HCT116 (cell line): ENCODE measurements around the gene SIK3. TPM values are rescaled to one million over a fixed set of nuclear protein-coding genes. Genes with fewer than 3 reads are reported as not detected.

Experiments used
- ATAC-seq: fragments of 200-7000 bp; cut with Tn5 transposase; 2 replicates; pipeline ENCODE4 v1.9.1; 2020; ENCODE audit warnings: mild to moderate bottlenecking, moderate library complexity
- BruUV-seq: library from RNA; stranded (reverse); fragments of 400-500 nt; replicated peaks from 2 replicates; lab custom pipeline; 2021; lab: Mats Ljungman, UMichigan
- CTCF ChIA-PET: fragments of 300-600 bp; sonication (Branson Sonifier 250); formaldehyde crosslinking; loops from one replicate; lab custom pipeline; 2021; ENCODE audit warnings: antibody characterized with exemption; lab: Charles Lee
- POLR2A ChIA-PET: fragments of 300-600, 350-600 bp; sonication (Branson Sonifier 250); formaldehyde crosslinking; loops from one replicate; lab custom pipeline; 2021; ENCODE audit warnings: antibody characterized with exemption; lab: Charles Lee
- RAD21 ChIA-PET, 2 experiments: fragments of 300-600 bp; sonication (Branson Sonifier 250); formaldehyde crosslinking; loops; one replicate each; lab custom pipeline; 2023; ENCODE audit warnings: low total read pairs in 2 of 2; ENCODE audit not compliant: uncharacterized antibody in 2 of 2, unreplicated experiment in 2 of 2, low non-redundant PET in 1 of 2; lab: Charles Lee
- DNase-seq: peaks from one replicate; pipeline ENCODE4 v3.0.0-alpha.2; 2010; ENCODE audit warnings: low read depth, low spot score
- H2AFZ ChIP-seq: fragments of 200-600 bp; shearing (Covaris generic), sonication (generic); 2 replicates; pipeline ENCODE4 v1.6.1; 2017; ENCODE audit warnings: low read depth, mixed run types, mixed read lengths, antibody characterized with exemption, low read length; ENCODE audit not compliant: poor library complexity, severe bottlenecking
- H3K27ac ChIP-seq: 2 replicates; pipeline ENCODE4 v1.5.1; 2012; ENCODE audit warnings: low read depth, low read length
- H3K27me3 ChIP-seq: fragments of 200-600 bp; sonication (generic); 2 replicates; pipeline ENCODE4 v1.6.1; 2016; ENCODE audit warnings: mixed run types, low read length, mixed read lengths; ENCODE audit not compliant: insufficient read depth
- H3K36me3 ChIP-seq, 2 experiments: fragments of 200-500 bp in 1 of 2; fragments of 200-600 bp in 1 of 2; sonication (Bioruptor generic) in 1 of 2; sonication (generic) in 1 of 2; 2 replicates each; pipeline versions ENCODE4 v1.5.1 to v1.6.1; 2014 to 2016; ENCODE audit warnings: low read length in 2 of 2, inconsistent platforms in 1 of 2, mixed read lengths in 1 of 2, mixed run types in 1 of 2; ENCODE audit not compliant: insufficient read depth in 2 of 2, control insufficient read depth in 1 of 2
- H3K4me1 ChIP-seq, 2 experiments: fragments of 200-600 bp in 1 of 2; sonication (generic) in 1 of 2; 2 replicates each; pipeline versions ENCODE4 v1.5.1 to v1.6.1; 2012 to 2017; ENCODE audit warnings: low read length in 2 of 2, inconsistent platforms in 1 of 2, mild to moderate bottlenecking in 1 of 2, mixed read lengths in 1 of 2, mixed run types in 1 of 2, moderate library complexity in 1 of 2; ENCODE audit not compliant: insufficient read depth in 2 of 2, control insufficient read depth in 1 of 2
- H3K4me2 ChIP-seq: fragments of 200-600 bp; sonication (generic); 2 replicates; pipeline ENCODE4 v1.6.1; 2017; ENCODE audit warnings: mixed run types, low read length, mixed read lengths
- H3K4me3 ChIP-seq, 2 experiments: fragments of 200-600 bp in 1 of 2; sonication (generic) in 1 of 2; replicated peaks in 1 of 2; 2 replicates each; pipeline ENCODE4 v1.5.1; 2011 to 2016; ENCODE audit warnings: low read length in 2 of 2, control low read depth in 1 of 2, low read depth in 1 of 2, mild to moderate bottlenecking in 1 of 2, mixed read lengths in 1 of 2, mixed run types in 1 of 2
- H3K79me2 ChIP-seq: fragments of 200-600 bp; sonication (generic); 2 replicates; pipeline ENCODE4 v1.6.1; 2017; ENCODE audit warnings: mild to moderate bottlenecking, mixed run types, low read length, moderate library complexity, mixed read lengths; ENCODE audit not compliant: insufficient read depth
- H3K9ac ChIP-seq: fragments of 200-600 bp; sonication (generic); 2 replicates; pipeline ENCODE4 v1.6.1; 2016; ENCODE audit warnings: low read length, mixed read lengths
- H3K9me2 ChIP-seq: fragments of 200-600 bp; sonication (generic), shearing (Covaris generic); 2 replicates; pipeline ENCODE4 v1.6.1; 2017; ENCODE audit warnings: mixed run types, mild to moderate bottlenecking, moderate library complexity; ENCODE audit not compliant: insufficient read depth
- H3K9me3 ChIP-seq, 2 experiments: fragments of 200-500 bp in 1 of 2; fragments of 200-600 bp in 1 of 2; sonication (Bioruptor generic) in 1 of 2; sonication (generic) in 1 of 2; 2 replicates each; pipeline ENCODE4 v1.6.1; 2014 to 2017; ENCODE audit warnings: low read length in 2 of 2, mixed read lengths in 2 of 2, inconsistent platforms in 1 of 2, low read depth in 1 of 2, mild to moderate bottlenecking in 1 of 2, mixed run types in 1 of 2, moderate library complexity in 1 of 2; ENCODE audit not compliant: control insufficient read depth in 1 of 2, insufficient read depth in 1 of 2
- H4K20me1 ChIP-seq: fragments of 200-600 bp; sonication (generic), shearing (Covaris generic); 2 replicates; pipeline ENCODE4 v1.6.1; 2017; ENCODE audit warnings: mixed run types, mild to moderate bottlenecking, moderate library complexity; ENCODE audit not compliant: insufficient read depth
- CBX3 ChIP-seq: IDR thresholded peaks from 2 replicates; pipeline ENCODE4 v1.6.1; 2012; ENCODE audit warnings: low read depth
- CEBPB ChIP-seq: IDR thresholded peaks from 2 replicates; pipeline ENCODE4 v1.6.1; 2012; ENCODE audit warnings: low read depth
- EGR1 ChIP-seq: IDR thresholded peaks from 2 replicates; pipeline ENCODE4 v1.6.1; 2012; ENCODE audit warnings: low read depth
- EZH2phosphoT487 ChIP-seq: fragments of 200-600 bp; IDR thresholded peaks from 2 replicates; pipeline ENCODE4 v1.6.1; 2018; ENCODE audit warnings: antibody characterized with exemption, borderline replicate concordance
- JUND ChIP-seq: IDR thresholded peaks from 2 replicates; pipeline ENCODE4 v1.6.1; 2012
- POLR2A ChIP-seq: IDR thresholded peaks from 2 replicates; pipeline ENCODE4 v1.7.0; 2011; ENCODE audit warnings: borderline replicate concordance; ENCODE audit not compliant: insufficient read depth, insufficient read length; ENCODE audit errors: extremely low read depth
- POLR2AphosphoS5 ChIP-seq: IDR thresholded peaks from 2 replicates; pipeline ENCODE4 v1.6.1; 2011; ENCODE audit warnings: mild to moderate bottlenecking, low read depth, low read length, moderate library complexity
- RAD21 ChIP-seq: IDR thresholded peaks from 2 replicates; pipeline ENCODE4 v1.6.1; 2012; ENCODE audit warnings: low read depth, mild to moderate bottlenecking
- YY1 ChIP-seq: IDR thresholded peaks from 2 replicates; pipeline ENCODE4 v1.6.1; 2011; ENCODE audit warnings: low read length, low read depth, moderate library complexity, mild to moderate bottlenecking; ENCODE audit not compliant: insufficient replicate concordance; ENCODE audit errors: extremely low read depth
- ZFX ChIP-seq: fragments of 450-650 bp; IDR thresholded peaks from 2 replicates; pipeline ENCODE4 v1.6.1; 2017
- ZNF274 ChIP-seq: fragments of 200-500 bp; sonication (Bioruptor generic); IDR thresholded peaks from 2 replicates; pipeline ENCODE4 v1.6.1; 2014; ENCODE audit warnings: mild to moderate bottlenecking, low read depth, low read length, inconsistent platforms
- intact Hi-C: fragments of 100-400 bp; cut with micrococcal nuclease; formaldehyde crosslinking; loops from 2 replicates; pipeline ENCODE4 v1.10.0; 2022
- total RNA-seq: library from RNA; stranded (reverse); gene quantifications from one replicate; pipeline ENCODE4 v1.2.1, GENCODE V29; 2021; ENCODE audit not compliant: unreplicated experiment

SIK3 gene
- total RNA-seq, 1 experiment from 2014 or later, result 21.0 TPM

DNA sequence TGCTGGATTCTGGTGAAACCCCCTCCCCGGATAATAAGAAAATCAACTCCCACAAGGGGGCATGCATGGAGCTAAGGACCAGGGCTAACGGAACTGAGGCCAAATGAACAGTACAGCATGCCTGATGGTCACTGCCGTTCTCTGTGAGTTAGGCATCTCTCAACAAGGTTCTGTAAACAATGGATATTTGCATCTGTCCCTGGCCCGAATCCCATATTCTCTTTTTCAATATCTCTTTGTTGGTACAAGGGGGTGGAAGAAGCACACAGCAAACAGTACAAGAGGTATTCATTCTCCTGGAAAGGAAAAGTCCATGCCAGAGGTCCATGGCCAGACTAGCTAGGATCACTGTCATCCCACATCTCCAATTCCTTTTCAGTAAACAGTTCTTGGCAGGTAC is 228.6 kb downstream of the SIK3 start:
- ATAC-seq (no peak), DNase-seq (no peak)
- Histone ChIP-seq H3K4me1 (no peaks in the 10 kb centered on the region), H3K4me2 (no peak overlapping the region), H4K20me1 (no peaks in the 10 kb centered on the region), H3K36me3 (peaks cover 6 to 31% of the 10 kb centered on the region in 2 experiments; a peak in 2 of 4 replicates), H2AFZ (no peak overlapping the region), H3K79me2 (no peaks in the 10 kb centered on the region), H3K9me2 (no peaks in the 10 kb centered on the region), H3K9me3 (no peaks in the 10 kb centered on the region), H3K9ac (no peak overlapping the region), H3K27ac (no peak overlapping the region), H3K27me3 (no peaks in the 10 kb centered on the region), H3K4me3 (no peak overlapping the region)
- ChIA-PET POLR2A (no interaction called here), CTCF (no interaction called here), RAD21 (no interaction called here)
- intact Hi-C loops, result no loop called here
- no peak for TF ChIP-seq ZNF274
- no TSS peak for BruUV-seq

DNA sequence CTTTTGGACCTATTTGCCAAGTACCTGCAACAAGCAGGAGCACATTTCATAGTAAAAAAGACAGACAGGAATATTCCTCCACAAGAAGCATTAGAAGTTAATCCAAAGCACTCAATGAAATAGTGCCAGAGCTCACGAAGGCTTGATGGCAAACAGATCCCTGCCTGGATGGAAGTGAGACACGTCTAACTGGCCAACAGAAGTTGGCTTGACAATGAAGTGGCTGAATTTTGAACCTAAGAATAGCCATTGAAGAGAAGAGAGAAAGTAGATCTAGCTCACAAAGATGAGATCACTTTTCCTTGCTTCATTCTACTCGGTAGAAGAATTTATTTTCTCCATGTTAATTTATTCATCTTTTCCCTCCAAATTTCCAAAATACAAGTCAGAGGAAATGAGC is 230.2 kb downstream of the SIK3 start:
- Histone ChIP-seq H2AFZ (no peak overlapping the region), H4K20me1 (no peaks in the 10 kb centered on the region), H3K4me2 (no peak overlapping the region), H3K36me3 (peaks cover 4 to 19% of the 10 kb centered on the region in 2 experiments; a peak in 1 of 4 replicates), H3K27me3 (no peaks in the 10 kb centered on the region), H3K79me2 (no peaks in the 10 kb centered on the region), H3K9me3 (no peaks in the 10 kb centered on the region), H3K9ac (no peak overlapping the region), H3K4me1 (no peaks in the 10 kb centered on the region), H3K27ac (no peak overlapping the region), H3K4me3 (no peak overlapping the region), H3K9me2 (no peaks in the 10 kb centered on the region)
- ChIA-PET CTCF (no interaction called here), POLR2A (no interaction called here), RAD21 (no interaction called here)
- BruUV-seq, result no TSS peak
- DNase-seq (no peak), ATAC-seq (no peak)
- intact Hi-C loops, result no loop called here
- TF ChIP-seq EZH2phosphoT487, result no peak
- no peak for TF ChIP-seq JUND
- no peak for TF ChIP-seq EGR1
- no peak for TF ChIP-seq POLR2A
- no peak for TF ChIP-seq RAD21
- no peak for TF ChIP-seq CEBPB
- TF ChIP-seq ZNF274, result no peak
- no peak for TF ChIP-seq CBX3
- no peak for TF ChIP-seq POLR2AphosphoS5
- TF ChIP-seq ZFX, result no peak
- TF ChIP-seq YY1, result no peak
